GM12891 (cell line): Measurements from ENCODE around the gene DLG4.
A peak's percentile ranks its signal among the peaks of the same experiment; 100 is the strongest.

Source experiments
- DNase-seq: peaks from one replicate; pipeline ENCODE4 v3.0.0; 2011; ENCODE audit warnings: low spot score; ENCODE audit not compliant: insufficient read length
- FAIRE-seq: peaks from 2 replicates; lab custom pipeline; 2011; peaks lifted over from hg19 to GRCh38; lab: Jason Lieb, UNC
- PAX5 ChIP-seq: IDR thresholded peaks from 2 replicates; pipeline ENCODE4 v1.6.1; 2011; ENCODE audit warnings: low read length, moderate library complexity, mild to moderate bottlenecking; ENCODE audit not compliant: insufficient read depth, severe bottlenecking
- POLR2A ChIP-seq: IDR thresholded peaks from 2 replicates; pipeline ENCODE4 v1.6.1; 2011; ENCODE audit warnings: low read depth, low read length, control low read depth
- POLR2AphosphoS5 ChIP-seq: IDR thresholded peaks from 2 replicates; pipeline ENCODE4 v1.6.1; 2011; ENCODE audit warnings: low read depth, low read length, control low read depth
- POU2F2 ChIP-seq: IDR thresholded peaks from 2 replicates; pipeline ENCODE4 v1.6.1; 2011; ENCODE audit warnings: low read depth, mild to moderate bottlenecking, control low read depth, low read length, moderate library complexity
- SPI1 ChIP-seq: IDR thresholded peaks from 2 replicates; pipeline ENCODE4 v1.6.1; 2011; ENCODE audit warnings: low read depth, low read length, control low read depth
- TAF1 ChIP-seq: IDR thresholded peaks from 2 replicates; pipeline ENCODE4 v1.6.1; 2011; ENCODE audit warnings: low read depth, low read length, control low read depth

DLG4 gene

DNA sequence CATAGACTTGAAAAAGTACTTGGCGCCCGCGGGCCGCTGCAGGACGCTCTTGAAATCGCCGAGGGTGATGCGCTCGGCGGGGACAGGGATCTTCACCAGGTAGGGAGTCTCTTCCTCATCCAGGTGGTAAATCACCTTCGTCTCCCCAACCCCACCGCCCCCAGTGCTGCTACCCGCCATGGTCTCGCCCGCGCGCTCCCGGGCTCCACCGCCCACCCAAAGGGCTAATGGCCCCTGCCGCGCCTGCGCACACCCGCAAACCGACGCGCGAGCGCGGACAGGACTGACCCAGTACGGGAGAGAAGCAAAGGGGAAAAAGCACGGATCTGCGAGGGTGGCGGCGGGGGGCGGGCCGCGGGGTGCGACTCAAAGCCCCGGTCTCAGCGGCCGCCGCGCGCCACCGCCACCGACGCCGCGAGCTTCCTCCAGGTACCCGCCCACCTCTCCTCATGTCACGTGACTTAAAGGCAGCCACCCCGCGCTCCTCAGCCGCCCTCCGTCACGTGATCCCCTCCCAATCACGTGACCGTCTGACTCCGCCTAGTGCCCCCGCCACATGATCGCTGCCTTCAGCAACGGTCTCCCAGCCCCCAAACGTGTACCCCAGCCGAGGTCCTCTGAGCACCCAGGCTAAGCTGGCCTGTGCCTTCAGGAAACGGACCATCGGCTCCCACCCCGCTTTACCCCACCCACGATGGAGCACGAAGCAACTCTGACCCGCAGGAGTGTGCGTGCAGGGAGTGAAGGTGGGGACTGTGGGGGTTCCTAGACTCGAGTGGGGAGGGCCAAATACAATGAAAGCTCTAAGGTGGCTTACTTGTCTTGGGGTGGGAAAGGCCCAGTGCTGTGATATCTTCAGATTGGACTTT lies 14.7 kb upstream of the DLG4 start, which contains the start of gene DVL2:
DVL2 (minus strand) TSS at position 435 of the 869 bp plus-strand sequence; CDS start at position 180, 255 bp downstream.
- FAIRE-seq (peak; percentile 100), DNase-seq (peak; percentile 95)
- TF ChIP-seq PAX5 (peak; percentile 28), TAF1 (no peak; the same call in 1 of the 2 replicates), POLR2AphosphoS5 (peak; percentile 88), POU2F2 (peak; percentile 70; the same call in 1 of the 2 replicates), POLR2A (peak; percentile 92)

GRCh38 chr17:7233701-7234082 lies 14.1 kb upstream of the DLG4 start:
- FAIRE-seq = no peak
- TF ChIP-seq PAX5 = no peak
- DNase-seq = no peak

DNA sequence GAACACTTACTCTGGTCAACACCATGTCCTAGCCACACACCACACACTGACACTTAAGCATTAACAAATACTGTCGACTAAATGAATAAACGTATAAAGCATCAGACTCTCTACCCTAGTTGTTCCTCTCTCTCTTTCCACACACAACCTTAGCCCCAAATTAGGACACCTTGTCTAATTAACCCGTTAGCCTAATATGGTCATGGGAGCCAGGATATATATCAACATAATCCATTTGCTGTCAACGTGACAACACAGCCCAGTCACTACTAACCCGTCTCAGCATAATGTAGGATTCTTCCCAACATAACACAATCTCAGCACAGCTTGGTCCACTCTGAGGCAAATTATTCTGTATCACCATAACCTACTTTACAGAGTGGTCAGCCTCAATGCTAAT lies 12.5 kb upstream of the DLG4 start:
- TF ChIP-seq POLR2AphosphoS5 (no peak), POU2F2 (no peak), POLR2A (no peak), SPI1 (no peak), TAF1 (no peak), PAX5 (no peak)
- DNase-seq (no peak), FAIRE-seq (peak; percentile 77)

- DNase-seq (no peak), FAIRE-seq (no peak)
- TF ChIP-seq POLR2A = no peak
- no peak for TF ChIP-seq TAF1
- no peak for TF ChIP-seq POU2F2
- TF ChIP-seq PAX5 = no peak
- no peak for TF ChIP-seq POLR2AphosphoS5
- no peak for TF ChIP-seq SPI1
These were observed 9.9 kb upstream of the DLG4 start for GRCh38 chr17:7229504-7229903.

DNA sequence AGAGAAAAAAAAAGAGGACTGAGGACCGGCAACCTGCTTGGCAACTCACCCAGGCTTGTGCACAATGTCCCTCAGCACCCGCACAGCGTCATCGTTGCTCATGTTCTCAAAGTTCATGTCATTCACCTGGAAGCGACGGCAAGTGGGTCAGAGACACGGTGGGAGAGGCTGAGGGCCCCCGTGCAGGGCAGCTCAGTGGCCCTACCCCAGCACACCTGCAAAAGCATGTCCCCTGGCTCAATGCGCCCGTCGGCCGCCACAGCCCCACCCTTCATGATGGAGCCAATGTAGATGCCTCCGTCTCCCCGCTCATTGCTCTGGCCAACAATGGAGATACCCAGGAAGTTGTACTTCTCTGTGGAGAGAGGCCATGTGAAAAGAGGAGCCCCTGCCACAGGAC lies 9.3 kb upstream of the DLG4 start:
- TF ChIP-seq POLR2AphosphoS5 = no peak
- no peak for TF ChIP-seq TAF1
- no peak for TF ChIP-seq PAX5
- TF ChIP-seq POLR2A = no peak
- TF ChIP-seq SPI1 = no peak
- no peak for TF ChIP-seq POU2F2
- FAIRE-seq (no peak), DNase-seq (no peak)

DNA sequence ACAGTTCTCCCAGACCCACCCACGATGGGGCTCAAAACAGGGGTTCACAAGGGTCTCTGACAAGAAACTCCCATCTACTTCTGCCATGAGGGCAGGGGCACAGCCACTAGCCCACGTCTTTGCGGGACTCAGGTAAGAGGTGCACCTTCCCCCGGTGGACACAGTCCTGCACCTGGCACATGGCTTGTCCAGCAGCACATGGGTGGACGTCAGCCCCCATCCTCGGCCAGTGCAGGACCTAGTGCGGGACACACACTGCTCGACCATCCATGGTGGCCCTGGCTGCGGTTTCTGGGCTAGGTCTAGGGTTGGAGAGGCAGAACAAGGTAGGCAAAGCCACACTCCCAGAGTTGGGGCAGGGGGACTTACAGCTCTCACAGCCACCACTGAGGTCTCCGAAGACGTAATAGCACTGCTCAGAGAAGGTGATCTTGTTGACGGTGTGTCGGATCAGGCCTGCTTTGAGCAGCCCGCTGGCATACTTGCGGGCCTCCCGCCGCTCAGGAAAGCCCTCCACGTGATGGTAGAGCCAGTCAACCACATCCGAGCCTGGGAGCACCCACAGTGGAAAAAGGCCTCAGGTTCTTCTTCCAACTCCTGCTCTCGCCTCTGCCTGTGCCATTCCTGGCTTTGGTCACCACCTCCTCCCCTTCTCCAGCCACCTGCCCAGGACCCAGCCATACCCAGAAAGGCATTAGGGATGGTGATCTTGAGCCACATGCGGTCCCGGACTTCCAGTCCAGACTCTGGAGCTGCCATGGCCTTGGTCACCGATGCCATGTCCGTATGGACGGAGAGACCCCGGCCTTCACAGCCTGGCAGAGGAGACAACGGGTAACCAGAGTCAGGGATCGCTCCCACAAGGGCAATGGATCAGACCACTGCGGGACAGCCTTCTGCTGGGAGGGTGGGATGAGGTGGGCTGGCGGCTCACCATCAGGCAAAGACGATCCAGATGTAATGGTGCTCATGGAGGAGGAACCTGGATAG lies 7.4 kb upstream of the DLG4 start:
- TF ChIP-seq POLR2A (no peak), TAF1 (no peak), SPI1 (no peak), POU2F2 (no peak), PAX5 (no peak), POLR2AphosphoS5 (no peak)
- DNase-seq (no peak), FAIRE-seq (no peak)

DNA sequence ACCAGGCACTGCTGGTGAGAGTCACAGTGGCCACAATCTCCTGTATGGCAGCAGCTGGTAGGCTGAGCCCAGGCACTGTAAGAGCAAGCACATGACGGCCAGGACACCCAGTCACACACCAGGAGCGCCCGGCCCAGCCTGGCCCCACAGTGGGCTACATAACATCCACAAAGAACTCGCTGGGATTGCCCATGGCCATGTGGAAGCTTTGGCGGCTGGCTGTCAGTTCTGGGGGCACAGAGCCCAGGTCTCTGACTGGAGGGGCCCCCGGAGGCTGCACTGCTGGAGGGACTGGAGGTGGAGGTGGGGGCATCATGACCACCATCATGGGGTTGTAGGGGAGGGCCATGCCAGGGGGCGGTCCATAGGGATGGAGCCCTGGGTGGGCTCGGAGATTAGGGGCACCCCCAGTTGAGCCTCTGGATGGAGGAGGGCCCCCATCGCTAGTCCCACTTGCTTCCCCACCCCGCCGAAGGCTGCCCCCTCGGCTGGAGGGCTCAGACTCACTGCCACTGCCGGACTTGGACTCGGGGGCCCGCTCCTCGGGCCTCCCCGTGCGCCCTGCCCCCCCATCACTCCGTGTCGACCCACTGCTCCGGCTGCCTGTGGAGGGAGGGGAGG lies 6.2 kb upstream of the DLG4 start:
- FAIRE-seq (no peak), DNase-seq (no peak)
- TF ChIP-seq POLR2AphosphoS5 (no peak), PAX5 (no peak), TAF1 (no peak), POLR2A (no peak), SPI1 (no peak), POU2F2 (no peak)

- no peak for DNase-seq
- no peak for FAIRE-seq
- TF ChIP-seq POLR2AphosphoS5 (no peak), POLR2A (no peak), TAF1 (no peak), PAX5 (no peak), POU2F2 (no peak), SPI1 (no peak)
These were observed 5.0 kb upstream of the DLG4 start for GRCh38 chr17:7224661-7225111.
